ENCODE results near the gene RBM18. TPM values are rescaled to one million over a fixed set of nuclear protein-coding genes. Genes with fewer than 3 reads are reported as not detected.

Gene RBM18
- total RNA-seq, 4 donors from 2014 or later: 0.80 to 9.7 (median 4.6) TPM

DNA sequence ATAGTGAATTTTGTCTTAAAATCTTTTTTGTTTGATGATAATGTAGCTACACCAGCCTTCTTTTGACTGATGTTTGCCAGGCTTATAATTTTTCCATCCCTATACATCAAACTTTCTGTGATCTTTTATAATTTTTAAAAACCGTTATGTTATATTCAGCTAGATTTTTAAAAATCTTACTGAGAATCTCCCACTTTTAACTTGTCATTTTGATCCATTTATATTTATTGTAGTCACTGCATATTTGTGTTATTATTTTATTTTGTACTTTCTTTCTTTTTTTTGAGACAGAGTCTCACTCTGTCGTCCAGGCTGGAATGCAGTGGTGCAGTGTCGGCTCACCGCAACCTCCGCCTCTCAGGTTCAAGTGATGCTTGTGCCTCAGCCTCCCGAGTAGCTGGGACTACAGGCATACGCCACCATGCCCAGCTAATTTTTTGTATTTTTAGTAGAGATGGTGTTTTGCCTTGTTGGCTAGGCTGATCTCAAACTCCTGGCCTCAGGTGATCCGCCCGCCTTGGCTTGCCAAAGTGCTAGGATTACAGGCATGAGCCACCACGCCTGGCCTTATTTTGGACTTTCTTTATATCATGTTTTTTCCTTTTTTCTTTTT, 12.8 kb upstream of the RBM18 start:
- no peak for DNase-seq
- WGBS, 2 donors (ENCODE audit: low coverage in 1 of 2): 99 to 100% methylated on average over 9 to 10 of the region's 10 CpGs
- peaks cover 0 to 8% (median 0%) of the 10 kb centered on the region in 4 donors for H3K4me1 ChIP-seq
- no peaks in the 10 kb centered on the region for H3K9me3 ChIP-seq
- in situ Hi-C loops (cut with MboI; ENCODE audit: low pct_ligation_motif_present in 1 of 4, low pct_unique_long_range_greater_than_20kb in 1 of 4, low sequenced_read_pairs in 3 of 4): no loop called here
- no peak overlapping the region for H3K27ac ChIP-seq
- H3K36me3 ChIP-seq: peaks cover 0 to 33% (median 4%) of the 10 kb centered on the region in 4 donors
- TF ChIP-seq POLR2A (IDR thresholded peaks at IDR 0.05): no peak
- no peak for TF ChIP-seq POLR2AphosphoS5 (IDR thresholded peaks at IDR 0.05)
- TF ChIP-seq, protein P1, sequence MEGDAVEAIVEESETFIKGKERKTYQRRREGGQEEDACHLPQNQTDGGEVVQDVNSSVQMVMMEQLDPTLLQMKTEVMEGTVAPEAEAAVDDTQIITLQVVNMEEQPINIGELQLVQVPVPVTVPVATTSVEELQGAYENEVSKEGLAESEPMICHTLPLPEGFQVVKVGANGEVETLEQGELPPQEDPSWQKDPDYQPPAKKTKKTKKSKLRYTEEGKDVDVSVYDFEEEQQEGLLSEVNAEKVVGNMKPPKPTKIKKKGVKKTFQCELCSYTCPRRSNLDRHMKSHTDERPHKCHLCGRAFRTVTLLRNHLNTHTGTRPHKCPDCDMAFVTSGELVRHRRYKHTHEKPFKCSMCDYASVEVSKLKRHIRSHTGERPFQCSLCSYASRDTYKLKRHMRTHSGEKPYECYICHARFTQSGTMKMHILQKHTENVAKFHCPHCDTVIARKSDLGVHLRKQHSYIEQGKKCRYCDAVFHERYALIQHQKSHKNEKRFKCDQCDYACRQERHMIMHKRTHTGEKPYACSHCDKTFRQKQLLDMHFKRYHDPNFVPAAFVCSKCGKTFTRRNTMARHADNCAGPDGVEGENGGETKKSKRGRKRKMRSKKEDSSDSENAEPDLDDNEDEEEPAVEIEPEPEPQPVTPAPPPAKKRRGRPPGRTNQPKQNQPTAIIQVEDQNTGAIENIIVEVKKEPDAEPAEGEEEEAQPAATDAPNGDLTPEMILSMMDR (IDR thresholded peaks at IDR 0.05): no peak
- no peak for TF ChIP-seq EP300 (IDR thresholded peaks at IDR 0.05; ENCODE audit: low read depth)
- no peak overlapping the region for H3K4me3 ChIP-seq
- intact Hi-C loops (cut with DNase I; ENCODE audit: low total_unique reads): no loop called here
- no peaks in the 10 kb centered on the region for H3K27me3 ChIP-seq

DNA sequence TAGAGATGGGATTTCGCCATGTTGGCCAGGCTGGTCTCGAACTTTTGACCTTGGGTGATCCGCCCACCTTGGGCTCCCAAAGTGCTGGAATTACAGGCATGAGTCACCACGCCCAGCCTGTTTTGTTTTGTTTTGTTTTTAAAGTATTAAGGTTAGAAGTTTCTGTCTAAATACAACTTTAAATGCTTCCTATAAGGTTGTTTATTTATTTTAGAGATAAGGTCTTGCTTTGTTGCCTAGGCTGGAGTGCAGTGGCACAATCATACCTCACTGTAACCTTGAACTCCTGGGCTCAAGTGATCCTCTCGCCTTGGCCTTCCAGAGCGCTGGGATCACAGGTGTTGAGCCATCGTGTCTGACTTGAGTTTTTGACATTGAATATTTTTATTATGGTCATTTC, 11.5 kb upstream of the RBM18 start:
- in situ Hi-C loops (cut with MboI; ENCODE audit: low pct_ligation_motif_present in 1 of 4, low pct_unique_long_range_greater_than_20kb in 1 of 4, low sequenced_read_pairs in 3 of 4) (no loop called here), intact Hi-C loops (cut with DNase I; ENCODE audit: low total_unique reads) (no loop called here)
- Histone ChIP-seq H3K4me1 (peaks cover 0 to 12% (median 0%) of the 10 kb centered on the region in 4 donors), H3K27ac (no peak overlapping the region), H3K27me3 (no peaks in the 10 kb centered on the region), H3K36me3 (peaks cover 0 to 33% (median 5%) of the 10 kb centered on the region in 4 donors), H3K9me3 (no peaks in the 10 kb centered on the region), H3K4me3 (no peak overlapping the region)
- WGBS, 2 donors (ENCODE audit: low coverage in 1 of 2): 92 to 94% methylated on average over 7 of the region's 7 CpGs
- TF ChIP-seq, protein P1 (IDR thresholded peaks at IDR 0.05): no peak
- TF ChIP-seq POLR2A (IDR thresholded peaks at IDR 0.05) (no peak), POLR2AphosphoS5 (IDR thresholded peaks at IDR 0.05) (no peak), EP300 (IDR thresholded peaks at IDR 0.05; ENCODE audit: low read depth) (no peak)
- DNase-seq: no peak

DNA sequence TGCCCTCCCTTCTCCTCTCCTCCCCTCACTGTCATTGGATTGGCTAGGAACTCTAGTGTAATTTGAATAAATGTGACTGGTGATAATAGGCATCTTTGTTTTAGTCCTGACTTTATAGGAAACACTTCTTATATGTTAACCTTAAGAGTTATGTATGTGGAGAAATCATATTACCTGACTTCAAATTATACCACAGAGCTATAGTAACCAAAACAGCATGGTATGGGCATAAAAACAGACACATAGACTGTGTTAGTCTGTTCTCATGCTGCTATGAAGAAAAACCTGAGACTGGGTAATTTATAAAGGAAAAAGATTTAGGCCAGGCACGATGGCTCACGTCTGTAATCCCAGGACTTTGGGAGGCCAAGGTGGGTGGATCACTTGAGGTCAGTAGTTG, 9.4 kb upstream of the RBM18 start:
- TF ChIP-seq POLR2AphosphoS5 (IDR thresholded peaks at IDR 0.05) (no peak), EP300 (IDR thresholded peaks at IDR 0.05; ENCODE audit: low read depth) (no peak), POLR2A (IDR thresholded peaks at IDR 0.05) (no peak)
- TF ChIP-seq, protein P1 (IDR thresholded peaks at IDR 0.05): no peak
- H3K36me3 ChIP-seq: peaks cover 0 to 30% (median 7%) of the 10 kb centered on the region in 4 donors
- intact Hi-C loops (cut with DNase I; ENCODE audit: low total_unique reads) (no loop called here), in situ Hi-C loops (cut with MboI; ENCODE audit: low pct_ligation_motif_present in 1 of 4, low pct_unique_long_range_greater_than_20kb in 1 of 4, low sequenced_read_pairs in 3 of 4) (no loop called here)
- no peak overlapping the region for H3K4me3 ChIP-seq
- no peak overlapping the region for H3K27ac ChIP-seq
- H3K4me1 ChIP-seq: peaks cover 0 to 12% (median 0%) of the 10 kb centered on the region in 4 donors
- H3K9me3 ChIP-seq: no peaks in the 10 kb centered on the region
- no peaks in the 10 kb centered on the region for H3K27me3 ChIP-seq
- WGBS, 2 donors (ENCODE audit: low coverage in 1 of 2): 80 to 88% methylated on average over 2 of the region's 2 CpGs
- no peak for DNase-seq

DNA sequence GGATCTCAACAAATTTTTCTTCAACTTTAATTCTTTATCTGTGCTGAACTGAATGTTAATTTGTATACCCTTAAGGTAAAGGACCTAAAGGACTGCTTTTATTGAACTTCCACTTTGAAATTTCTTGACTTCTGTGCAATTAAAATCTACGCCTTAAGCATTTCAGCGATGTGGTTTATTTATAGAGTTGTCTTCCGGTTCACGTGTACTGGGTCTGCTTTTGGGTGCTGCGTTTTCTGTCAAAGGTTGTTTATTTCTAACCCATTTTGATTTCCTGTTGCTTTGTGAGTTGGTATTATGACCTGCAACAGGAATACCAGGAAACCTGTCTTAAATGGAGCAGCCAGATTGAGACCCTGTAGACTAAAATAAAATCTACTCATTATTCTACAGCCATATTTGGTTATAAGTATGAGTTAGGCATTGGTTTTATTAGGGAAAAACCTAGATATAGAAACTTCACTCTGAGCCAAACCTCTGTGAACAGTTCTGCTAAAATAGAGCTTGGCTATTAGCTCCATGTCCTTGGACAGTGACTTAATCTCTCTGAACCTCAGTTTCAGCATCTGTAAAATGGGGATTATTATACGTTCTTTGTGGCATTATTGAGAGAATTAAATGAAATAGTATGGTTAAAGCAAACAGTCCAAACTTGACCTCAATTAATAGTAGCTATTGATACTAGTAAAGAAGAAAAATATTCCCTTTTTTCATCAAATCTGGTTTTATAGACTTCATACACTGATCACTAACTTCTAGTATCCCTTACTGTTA, 3.6 kb upstream of the RBM18 start:
- Histone ChIP-seq H3K27ac (no peak overlapping the region), H3K9me3 (no peaks in the 10 kb centered on the region), H3K36me3 (peaks cover 0 to 8% (median 3%) of the 10 kb centered on the region in 4 donors), H3K4me3 (no peak overlapping the region), H3K4me1 (peaks cover 4 to 31% (median 17%) of the 10 kb centered on the region in 4 donors), H3K27me3 (no peaks in the 10 kb centered on the region)
- in situ Hi-C loops (cut with MboI; ENCODE audit: low pct_ligation_motif_present in 1 of 4, low pct_unique_long_range_greater_than_20kb in 1 of 4, low sequenced_read_pairs in 3 of 4): no loop called here
- intact Hi-C loops (cut with DNase I; ENCODE audit: low total_unique reads): no loop called here
- WGBS, 2 donors (ENCODE audit: low coverage in 1 of 2): 86 to 91% methylated on average over 5 to 6 of the region's 6 CpGs
- TF ChIP-seq, protein P1 (IDR thresholded peaks at IDR 0.05): no peak
- TF ChIP-seq POLR2AphosphoS5 (IDR thresholded peaks at IDR 0.05): no peak
- no peak for TF ChIP-seq POLR2A (IDR thresholded peaks at IDR 0.05)
- no peak for TF ChIP-seq EP300 (IDR thresholded peaks at IDR 0.05; ENCODE audit: low read depth)
- DNase-seq: no peak
